IMR-90 (cell line): ENCODE results near the gene HSPA1L. TPM values are rescaled to one million over a fixed set of nuclear protein-coding genes. Genes with fewer than 3 reads are reported as not detected.

Experiments
- ATAC-seq: fragments of 200-7000 bp; cut with Tn5 transposase; 2 replicates; pipeline ENCODE4 v1.9.1; 2020; ENCODE audit warnings: low read depth, mild to moderate bottlenecking, moderate library complexity
- BruUV-seq: library from RNA; stranded (reverse); fragments of 400-500 nt; replicated peaks from 2 replicates; lab custom pipeline; 2021; lab: Mats Ljungman, UMichigan
- CTCF ChIA-PET: fragments of 300-600 bp; formaldehyde crosslinking; extraction: SDS; loops from one replicate; lab custom pipeline; 2021; ENCODE audit warnings: antibody characterized with exemption; lab: Yijun Ruan, JAX
- POLR2A ChIA-PET: fragments of 300-600 bp; sonication (Branson Sonifier 250); formaldehyde crosslinking; loops from one replicate; lab custom pipeline; 2022; ENCODE audit warnings: antibody characterized with exemption; ENCODE audit not compliant: unreplicated experiment; lab: Charles Lee
- DNase-seq: peaks from one replicate; pipeline ENCODE4 v3.0.0; 2013
- H2AFZ ChIP-seq: replicated peaks from 2 replicates; pipeline ENCODE3; 2013; ENCODE audit warnings: low read length, mild to moderate bottlenecking; ENCODE audit not compliant: poor library complexity
- H2AK5ac ChIP-seq: 2 replicates; pipeline ENCODE4 v1.6.1; 2013; ENCODE audit warnings: low read depth, low read length, inconsistent platforms
- H2AK9ac ChIP-seq: replicated peaks from 2 replicates; pipeline ENCODE3; 2013; ENCODE audit warnings: mild to moderate bottlenecking, low read depth, low read length, moderate library complexity; ENCODE audit not compliant: poor library complexity
- H2BK120ac ChIP-seq: 2 replicates; pipeline ENCODE4 v1.6.1; 2013; ENCODE audit warnings: low read depth, low read length, inconsistent platforms
- H2BK15ac ChIP-seq: 3 replicates; pipeline ENCODE4 v1.6.1; 2013; ENCODE audit warnings: low read depth, low read length, inconsistent platforms
- H2BK20ac ChIP-seq: 2 replicates; pipeline ENCODE4 v1.6.1; 2013; ENCODE audit warnings: low read depth, mild to moderate bottlenecking, inconsistent platforms, low read length, moderate library complexity
- H2BK5ac ChIP-seq: 2 replicates; pipeline ENCODE4 v1.6.1; 2013; ENCODE audit warnings: mild to moderate bottlenecking, low read depth, low read length, inconsistent platforms; ENCODE audit not compliant: poor library complexity, severe bottlenecking
- H3K14ac ChIP-seq: replicated peaks from 2 replicates; pipeline ENCODE4 v1.6.1; 2013; ENCODE audit warnings: low read depth, low read length, inconsistent platforms
- H3K18ac ChIP-seq: 2 replicates; pipeline ENCODE4 v1.6.1; 2013; ENCODE audit warnings: low read depth, low read length, control low read depth
- H3K23ac ChIP-seq: 2 replicates; pipeline ENCODE4 v1.6.1; 2013; ENCODE audit warnings: low read depth, low read length, inconsistent platforms
- H3K27ac ChIP-seq: 2 replicates; pipeline ENCODE4 v1.5.1; 2013; ENCODE audit warnings: mild to moderate bottlenecking, control low read depth, low read length; ENCODE audit not compliant: insufficient read depth
- H3K27me3 ChIP-seq: 2 replicates; pipeline ENCODE4 v1.6.1; 2013; ENCODE audit warnings: low read length; ENCODE audit not compliant: control insufficient read depth, insufficient read depth
- H3K36me3 ChIP-seq: 2 replicates; pipeline ENCODE4 v1.6.1; 2013; ENCODE audit warnings: low read length, mixed read lengths; ENCODE audit not compliant: control insufficient read depth, insufficient read depth
- H3K4ac ChIP-seq: 2 replicates; pipeline ENCODE4 v1.6.1; 2013; ENCODE audit warnings: low read depth, low read length, inconsistent platforms
- H3K4me1 ChIP-seq: 2 replicates; pipeline ENCODE4 v1.6.1; 2013; ENCODE audit warnings: low read length, mixed read lengths; ENCODE audit not compliant: control insufficient read depth, insufficient read depth
- H3K4me2 ChIP-seq: 2 replicates; pipeline ENCODE4 v1.6.1; 2013; ENCODE audit warnings: low read depth, mild to moderate bottlenecking, control low read depth, low read length, moderate library complexity
- H3K4me3 ChIP-seq: 2 replicates; pipeline ENCODE4 v1.5.1; 2013; ENCODE audit warnings: low read depth, mild to moderate bottlenecking, control low read depth, low read length, moderate library complexity; ENCODE audit not compliant: insufficient read depth
- H3K56ac ChIP-seq: 2 replicates; pipeline ENCODE4 v1.6.1; 2013; ENCODE audit warnings: low read length, inconsistent platforms; ENCODE audit not compliant: insufficient read depth; ENCODE audit errors: extremely low read depth
- H3K79me1 ChIP-seq, 2 experiments: 2 replicates each; pipeline ENCODE4 v1.6.1; 2013; ENCODE audit warnings: low read length in 2 of 2, inconsistent platforms in 1 of 2, low read depth in 1 of 2
- H3K9ac ChIP-seq: 2 replicates; pipeline ENCODE4 v1.6.1; 2013; ENCODE audit warnings: low read depth, low read length, control low read depth
- H3K9me1 ChIP-seq: 2 replicates; pipeline ENCODE4 v1.6.1; 2013; ENCODE audit warnings: low read length, inconsistent platforms; ENCODE audit not compliant: insufficient read depth
- H3K9me3 ChIP-seq: 2 replicates; pipeline ENCODE4 v1.6.1; 2013; ENCODE audit warnings: low read length; ENCODE audit not compliant: control insufficient read depth, insufficient read depth
- H4K20me1 ChIP-seq: 2 replicates; pipeline ENCODE4 v1.6.1; 2013; ENCODE audit warnings: low read length, inconsistent platforms; ENCODE audit not compliant: insufficient read depth
- H4K5ac ChIP-seq: 2 replicates; pipeline ENCODE4 v1.6.1; 2013; ENCODE audit warnings: mild to moderate bottlenecking, low read depth, low read length, control low read depth
- H4K8ac ChIP-seq, 2 experiments: 2 replicates each; pipeline ENCODE4 v1.6.1; 2013; ENCODE audit warnings: low read depth in 2 of 2, low read length in 2 of 2, control low read depth in 1 of 2, inconsistent platforms in 1 of 2
- H4K91ac ChIP-seq: 2 replicates; pipeline ENCODE4 v1.6.1; 2013; ENCODE audit warnings: low read depth, low read length, inconsistent platforms; ENCODE audit not compliant: insufficient read depth
- BHLHE40 ChIP-seq: fragments of 150-350 bp; IDR thresholded peaks from 2 replicates; pipeline ENCODE4 v1.6.1; 2016; ENCODE audit warnings: mild to moderate bottlenecking, low read depth, low read length
- CTCF ChIP-seq: conservative IDR thresholded peaks from 2 replicates; pipeline ENCODE4 v1.5.1; 2012; ENCODE audit warnings: mild to moderate bottlenecking, low read depth, low read length, improper control_type of control experiment
- ELK1 ChIP-seq: fragments of 150-350 bp; IDR thresholded peaks from 2 replicates; pipeline ENCODE4 v1.6.1; 2016; ENCODE audit warnings: low read depth, mild to moderate bottlenecking, low read length, moderate library complexity, borderline replicate concordance
- FOS ChIP-seq: fragments of 150-350 bp; IDR thresholded peaks from 2 replicates; pipeline ENCODE4 v1.6.1; 2016; ENCODE audit warnings: low read depth, low read length
- MAFK ChIP-seq: IDR thresholded peaks from 2 replicates; pipeline ENCODE4 v1.6.1; 2012; ENCODE audit warnings: low read depth, low read length, improper control_type of control experiment
- MAZ ChIP-seq: IDR thresholded peaks from 2 replicates; pipeline ENCODE4 v1.6.1; 2012; ENCODE audit warnings: low read depth, mild to moderate bottlenecking, low read length, improper control_type of control experiment, moderate library complexity, borderline replicate concordance
- MXI1 ChIP-seq: IDR thresholded peaks from 2 replicates; pipeline ENCODE4 v1.6.1; 2012; ENCODE audit warnings: low read depth, mild to moderate bottlenecking, low read length, moderate library complexity, borderline replicate concordance
- NFE2L2 ChIP-seq: fragments of 150-350 bp; IDR thresholded peaks from 2 replicates; pipeline ENCODE4 v1.6.1; 2016; ENCODE audit warnings: low read depth, mild to moderate bottlenecking, low read length
- POLR2A ChIP-seq: IDR thresholded peaks from 2 replicates; pipeline ENCODE4 v1.6.1; 2012; ENCODE audit warnings: mild to moderate bottlenecking, low read depth, low read length
- RAD21 ChIP-seq: IDR thresholded peaks from 2 replicates; pipeline ENCODE4 v1.6.1; 2012; ENCODE audit warnings: low read length, improper control_type of control experiment
- RCOR1 ChIP-seq: IDR thresholded peaks from 2 replicates; pipeline ENCODE4 v1.6.1; 2012; ENCODE audit warnings: mild to moderate bottlenecking, low read length, improper control_type of control experiment; ENCODE audit not compliant: insufficient replicate concordance
- RFX5 ChIP-seq: IDR thresholded peaks from 2 replicates; pipeline ENCODE4 v1.8.0; 2012; ENCODE audit warnings: low read depth, mild to moderate bottlenecking, low read length, moderate library complexity
- USF2 ChIP-seq: fragments of 150-350 bp; IDR thresholded peaks from 2 replicates; pipeline ENCODE4 v1.6.1; 2017; ENCODE audit warnings: mild to moderate bottlenecking, antibody characterized with exemption, low read length, low read depth
- WGBS, 2 experiments: methylation state at CpG; one replicate each; pipeline versions ENCODE4 v1.1.5 to v1.1.7; 2013; ENCODE audit warnings: missing lambda C conversion rate in 2 of 2; ENCODE audit not compliant: insufficient read length in 1 of 2; ENCODE audit errors: extremely low coverage in 2 of 2; 5-methylcytosine and 5-hydroxymethylcytosine counted together
- dilution Hi-C: fragments of 300-500 bp; cut with HindIII; formaldehyde crosslinking; loops from one replicate; pipeline ENCODE4 v1.14.3; 2018; ENCODE audit warnings: low sequenced_read_pairs; ENCODE audit not compliant: unreplicated experiment
- in situ Hi-C: fragments of 300-500 bp; cut with MboI; formaldehyde crosslinking; loops from 3 replicates; pipeline ENCODE4 v1.14.3; 2019; ENCODE audit warnings: low sequenced_read_pairs, inconsistent platforms, mixed read lengths
- intact Hi-C: fragments of 100-400 bp; cut with micrococcal nuclease; formaldehyde crosslinking; loops from 2 replicates; pipeline ENCODE4 v1.10.0; 2022
- polyA plus RNA-seq, 3 experiments: library from polyadenylated mRNA; depleted of rRNA; stranded (reverse); fragments of >200 nt; gene quantifications; 2 replicates each; pipeline ENCODE4 v1.2.3, GENCODE V29; 2012; ENCODE audit warnings: low replicate concordance in 1 of 3
- total RNA-seq: library from RNA; depleted of rRNA; stranded (reverse); fragments of >200 nt; gene quantifications from 2 replicates; pipeline ENCODE4 v1.2.3, GENCODE V29; 2012

The HSPA1L gene
- total and polyA plus RNA-seq, 2 of the 4 experiments (the other 2 are of a cell fraction) = 0.97 to 1.3 TPM

- no peak overlapping the region for H2BK120ac ChIP-seq
- dilution Hi-C loops (no loop called here), intact Hi-C loops (no loop called here), in situ Hi-C loops (loop anchor here (10.0 kb wide), 2 partner anchors 153 to 293 kb away; partner anchors contain the start of genes ATP6V1G2, DDX39B, LY6G5C and NFKBIL1)
- no peak overlapping the region for H2BK20ac ChIP-seq
- ATAC-seq (no peak), DNase-seq (no peak)
- POLR2A ChIA-PET = interaction anchor here (0.7 kb wide), 1 partner anchor 19 kb away, joined by 3 read pairs; no protein-coding TSS in a partner anchor
- no peak overlapping the region for H2BK5ac ChIP-seq
- H3K4me1 ChIP-seq = peaks cover 11% of the 10 kb centered on the region
- H4K20me1 ChIP-seq = peaks cover 55% of the 10 kb centered on the region
- BruUV-seq = no TSS peak
- H3K4ac ChIP-seq = no peak overlapping the region
- no CpG with 5 or more reads among the region's 1 CpG for WGBS, 2 experiments
- no peaks in the 10 kb centered on the region for H3K9me3 ChIP-seq
- H3K27ac ChIP-seq = no peak overlapping the region
- no peak overlapping the region for H3K18ac ChIP-seq
- H3K79me1 ChIP-seq = peaks cover 22 to 43% of the 10 kb centered on the region in 2 experiments; a peak in 3 of 4 replicates
- H3K4me3 ChIP-seq = peak overlapping the region; percentile 93
- no peak overlapping the region for H2AK9ac ChIP-seq
- no peak overlapping the region; the same call in 1 of the 2 replicates for H2AK5ac ChIP-seq
- H4K8ac ChIP-seq = no peak overlapping the region
- H3K56ac ChIP-seq = no peak overlapping the region
- H3K23ac ChIP-seq = peak overlapping the region; percentile 62; the same call in 1 of the 2 replicates
- H3K9ac ChIP-seq = peak overlapping the region; percentile 45; the same call in 1 of the 2 replicates
- no peak overlapping the region for H2AFZ ChIP-seq
- peaks cover 7% of the 10 kb centered on the region for H3K9me1 ChIP-seq
- no peaks in the 10 kb centered on the region for H3K27me3 ChIP-seq
- CTCF ChIA-PET = no interaction called here
- H3K36me3 ChIP-seq = peaks cover 43% of the 10 kb centered on the region
- no peak overlapping the region for H2BK15ac ChIP-seq
- TF ChIP-seq RFX5 = no peak
- no peak for TF ChIP-seq RCOR1
- TF ChIP-seq RAD21 = no peak
- no peak for TF ChIP-seq MXI1
- no peak for TF ChIP-seq USF2
- no peak for TF ChIP-seq FOS
- TF ChIP-seq ELK1 = no peak
- TF ChIP-seq BHLHE40 = no peak
- TF ChIP-seq POLR2A = no peak
- TF ChIP-seq MAFK = no peak
- TF ChIP-seq NFE2L2 = no peak
- no peak for TF ChIP-seq MAZ
- no peak for TF ChIP-seq CTCF
- H3K14ac ChIP-seq = peak overlapping the region; percentile 2
- H3K4me2 ChIP-seq = peak overlapping the region; percentile 94
- no peak overlapping the region for H4K91ac ChIP-seq
- no peak overlapping the region for H4K5ac ChIP-seq
Observed at GRCh38 chr6:31837369-31838113, 22.5 kb upstream of the HSPA1L start.
